Islet of Langerhans (tissue), 1 donor: ENCODE data around the gene TIMP3.

Experiments used
- FAIRE-seq: peaks from one replicate; lab custom pipeline; 2011; peaks lifted over from hg19 to GRCh38; lab: Jason Lieb, UNC

TIMP3 gene

DNA sequence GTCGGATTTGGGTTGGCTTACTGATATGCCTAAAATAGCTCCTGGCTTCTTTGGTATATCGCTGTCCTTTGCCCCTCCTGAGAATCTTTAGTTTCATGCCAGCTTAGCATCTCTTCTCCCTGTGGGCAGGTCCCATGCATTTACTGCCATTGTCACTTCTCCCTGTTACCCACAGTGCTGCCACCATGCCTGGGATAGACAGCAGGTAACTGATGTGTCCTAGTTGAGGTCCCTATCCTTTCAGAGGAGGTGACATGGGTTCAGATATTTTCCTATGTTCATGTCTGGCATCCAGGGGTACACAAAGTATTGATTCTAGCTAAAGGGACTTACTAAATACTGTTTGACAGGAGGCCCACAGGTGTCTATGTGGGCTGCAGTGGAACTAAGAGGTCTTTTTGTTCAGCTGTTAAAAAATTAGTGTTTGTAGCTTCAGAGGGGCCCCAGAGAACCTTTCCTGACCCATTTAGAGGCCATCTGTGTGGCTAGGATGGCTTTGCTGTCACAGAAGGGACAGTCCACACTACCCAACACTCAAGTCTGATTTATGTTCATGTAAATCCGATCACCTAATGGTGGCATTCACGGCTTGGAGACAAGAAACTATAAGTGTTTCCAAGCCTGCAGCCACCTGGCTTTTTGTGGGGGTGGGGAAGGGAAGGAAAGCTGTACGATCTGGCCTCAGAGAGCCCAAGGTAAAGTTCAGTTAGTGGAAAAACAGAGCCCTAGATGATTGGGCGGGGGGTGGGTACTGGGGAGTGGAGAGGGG lies 8.5 kb downstream of the TIMP3 start:
- no peak for FAIRE-seq

DNA sequence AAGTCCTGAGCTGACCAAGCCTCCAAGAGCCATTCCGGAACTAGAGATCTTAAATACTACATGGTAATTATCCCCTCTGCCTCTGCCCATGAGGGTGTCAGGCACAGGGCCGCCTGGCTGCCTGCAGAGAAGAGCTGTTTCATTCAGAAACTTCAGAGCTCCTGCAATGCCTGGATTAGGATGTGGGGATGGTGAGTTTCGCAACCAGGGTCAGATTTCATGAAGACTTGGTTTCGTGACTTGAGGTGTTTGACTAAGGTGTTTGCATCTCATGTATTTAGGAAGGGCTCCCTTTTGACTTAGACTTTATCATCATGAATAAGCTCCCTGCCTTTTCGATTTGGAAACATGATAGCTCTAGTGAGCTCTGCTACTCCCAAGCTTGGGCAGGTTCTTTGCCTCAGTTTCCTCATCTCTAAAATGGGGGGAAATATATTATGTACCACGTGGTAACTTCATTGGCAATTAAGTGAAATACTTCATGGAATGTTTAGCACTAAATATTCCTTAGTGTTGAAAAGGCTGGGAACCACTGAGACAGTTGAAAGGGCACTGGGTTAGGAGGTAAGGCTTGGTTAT lies 9.1 kb downstream of the TIMP3 start:
- FAIRE-seq = no peak

DNA sequence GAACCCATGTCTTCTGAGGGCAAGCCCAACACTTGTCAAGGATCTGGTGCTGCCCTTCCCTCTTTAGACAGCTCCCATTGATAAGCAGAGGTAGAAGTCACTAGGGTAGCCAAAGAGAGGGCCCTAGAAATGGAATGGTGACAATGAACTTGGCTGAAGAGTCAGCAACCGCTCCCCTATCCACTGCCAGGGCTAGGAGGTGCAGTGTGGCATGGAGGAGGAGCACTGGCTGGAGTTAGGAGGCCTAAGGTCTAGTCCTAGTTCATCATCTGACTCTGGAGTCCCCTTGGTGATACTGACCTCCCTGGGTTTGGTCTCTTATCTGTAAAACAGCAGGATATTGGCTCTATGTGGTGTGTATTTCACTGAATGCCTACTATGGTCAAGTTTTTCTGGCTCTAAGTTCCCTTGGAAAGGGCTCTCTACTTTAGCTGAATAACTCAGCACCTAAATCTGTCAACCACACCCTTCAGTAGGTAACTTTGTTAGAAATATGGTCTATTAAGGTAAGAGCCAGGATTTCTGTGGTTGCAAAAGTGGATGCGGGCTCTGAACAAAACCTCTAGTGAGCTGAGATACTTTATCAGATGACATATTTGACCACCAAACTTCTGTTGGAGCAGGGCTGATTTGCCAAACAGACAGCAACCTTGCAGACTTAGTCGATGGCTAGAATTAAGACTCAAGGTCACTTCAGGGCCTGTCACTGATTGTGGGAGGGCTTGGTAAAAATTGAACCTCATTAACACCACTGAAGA lies 10.5 kb downstream of the TIMP3 start:
- no peak for FAIRE-seq

DNA sequence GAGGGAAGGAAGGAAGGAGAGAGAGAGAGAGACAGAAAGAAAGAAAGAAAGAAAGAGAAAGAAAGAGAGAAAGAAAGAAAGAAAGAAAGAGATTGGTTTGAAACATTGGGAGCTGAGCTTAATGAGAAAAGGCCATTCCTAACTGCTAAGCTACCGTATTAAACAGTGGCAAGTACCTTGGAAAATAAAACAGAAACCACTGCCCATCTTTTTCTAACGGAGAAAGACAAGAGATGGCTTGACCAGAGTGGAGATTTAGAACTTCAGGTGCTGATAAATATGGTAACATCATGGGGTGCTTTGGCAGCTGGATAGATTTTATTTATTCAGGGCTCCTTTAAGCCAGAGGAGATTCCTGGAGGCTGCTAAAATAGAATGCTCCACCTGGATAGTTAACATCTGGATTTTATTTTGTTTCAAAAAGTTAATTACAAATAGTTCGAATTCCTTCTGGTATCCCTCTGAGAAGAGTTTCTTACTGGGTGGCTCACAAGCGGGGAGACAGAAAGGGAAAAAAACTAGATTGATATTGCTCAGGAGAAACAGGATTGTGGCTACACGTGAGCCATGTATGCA lies 12.9 kb downstream of the TIMP3 start:
- no peak for FAIRE-seq

GRCh38 chr22:32815059-32815458 lies 13.6 kb downstream of the TIMP3 start:
- FAIRE-seq = no peak

GRCh38 chr22:32815943-32816342 lies 14.4 kb downstream of the TIMP3 start:
- no peak for FAIRE-seq

- no peak for FAIRE-seq
Observed at GRCh38 chr22:32817137-32817730, 15.7 kb downstream of the TIMP3 start.

GRCh38 chr22:32818446-32819115 lies 17.1 kb downstream of the TIMP3 start:
- no peak for FAIRE-seq

DNA sequence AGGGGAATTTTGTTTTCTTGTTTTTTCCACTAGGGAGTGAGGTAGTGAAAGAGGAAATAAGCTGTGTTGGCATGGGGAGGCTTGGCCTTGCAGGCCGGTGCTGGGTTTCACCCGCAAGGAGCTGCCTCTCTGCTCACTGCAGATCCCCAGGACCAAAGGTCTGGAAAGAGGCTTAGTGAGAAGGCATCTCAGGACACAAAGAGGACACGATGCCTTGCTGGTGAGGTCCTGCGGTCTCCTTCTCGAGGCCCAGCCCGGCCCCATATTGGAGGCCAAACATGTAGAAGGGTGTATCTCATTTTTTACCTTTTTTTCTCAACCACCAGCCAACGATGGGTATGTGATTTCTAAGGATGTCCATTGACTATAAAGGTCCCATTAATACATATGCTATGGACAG lies 17.6 kb downstream of the TIMP3 start:
- FAIRE-seq = no peak

DNA sequence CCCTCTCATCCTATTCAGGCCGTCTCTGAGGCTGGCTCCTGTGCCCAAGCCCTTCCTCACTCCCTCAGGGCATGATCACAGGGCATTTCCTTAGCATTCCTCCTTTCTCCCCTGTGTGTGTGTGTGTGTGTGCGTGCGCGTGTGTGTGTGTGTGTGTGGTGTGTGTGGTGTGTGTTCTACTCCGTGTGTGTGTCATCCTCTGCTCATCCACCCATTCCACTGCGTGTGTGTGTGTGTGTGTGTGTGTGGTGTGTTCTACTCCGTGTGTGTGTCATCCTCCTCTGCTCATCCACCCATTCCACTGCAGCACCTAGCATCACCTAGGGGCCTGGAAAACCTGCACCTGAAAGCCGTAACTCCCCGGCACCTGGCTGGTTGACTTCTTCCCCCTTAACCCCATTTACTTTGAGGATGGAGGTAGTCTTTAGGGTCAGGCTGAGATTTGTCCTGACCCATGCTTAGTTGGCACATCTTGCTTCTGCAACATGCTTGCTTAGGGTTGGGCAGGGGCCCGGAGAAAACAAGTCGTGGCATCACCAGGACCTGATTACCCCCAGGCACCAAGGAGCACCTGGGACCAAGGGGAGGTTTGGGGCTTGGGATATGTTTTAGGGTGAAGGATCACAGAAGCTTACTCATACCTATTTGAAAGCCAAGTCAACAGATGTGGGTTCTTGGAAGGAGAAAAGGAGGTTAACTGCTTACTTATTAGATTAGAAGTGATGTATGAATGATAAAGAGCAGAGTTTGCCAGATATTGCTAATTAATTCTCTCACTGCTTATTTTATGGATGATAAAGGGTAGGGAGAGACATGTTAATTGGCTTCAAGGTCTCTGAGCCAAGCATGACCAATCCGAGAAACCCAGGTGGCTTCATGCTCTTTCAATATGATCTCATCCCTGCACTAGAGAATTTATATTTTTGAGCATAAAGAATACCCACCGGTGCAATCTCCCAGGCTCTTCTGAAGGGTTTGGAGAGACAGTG lies 18.9 kb downstream of the TIMP3 start:
- no peak for FAIRE-seq

GRCh38 chr22:32822179-32822877 lies 20.8 kb downstream of the TIMP3 start:
- no peak for FAIRE-seq

DNA sequence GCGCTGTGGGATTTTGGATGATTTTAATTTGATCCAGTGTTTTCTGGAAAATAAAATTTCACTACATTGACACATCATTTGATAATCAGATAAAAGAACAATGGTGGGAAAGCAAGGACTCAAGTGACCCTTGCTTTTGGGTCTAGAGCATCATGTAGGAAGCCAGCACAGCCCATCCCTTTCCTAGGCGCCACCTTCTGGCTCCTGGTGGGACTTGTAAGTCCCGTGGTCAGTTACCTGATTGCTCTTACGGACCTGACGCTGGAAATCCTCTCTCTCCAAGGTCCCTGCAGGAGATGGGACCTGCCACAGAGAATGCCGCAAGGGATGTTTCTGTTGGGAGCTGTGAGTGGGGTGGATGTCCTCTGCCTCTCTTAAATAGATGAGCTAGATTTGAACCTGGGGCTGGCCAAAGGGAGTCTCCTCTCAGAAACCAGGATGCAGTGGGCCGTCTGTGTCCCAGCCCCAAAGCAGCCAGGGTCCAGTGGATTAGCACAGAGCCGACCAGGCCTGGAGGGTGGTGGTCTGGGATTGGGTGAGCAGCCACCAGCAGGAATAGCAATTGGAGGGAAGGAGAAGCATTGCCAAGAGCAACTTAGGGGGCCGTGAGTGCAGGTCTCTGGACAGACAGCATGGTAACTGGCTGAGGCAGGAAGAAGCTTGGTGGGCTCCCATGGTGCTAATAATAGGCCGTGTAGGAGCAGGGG lies 21.7 kb downstream of the TIMP3 start:
- no peak for FAIRE-seq

- FAIRE-seq = no peak
Observed at GRCh38 chr22:32824531-32825312, 23.2 kb downstream of the TIMP3 start.

- no peak for FAIRE-seq
Observed at GRCh38 chr22:32826537-32826936, 25.0 kb downstream of the TIMP3 start.

DNA sequence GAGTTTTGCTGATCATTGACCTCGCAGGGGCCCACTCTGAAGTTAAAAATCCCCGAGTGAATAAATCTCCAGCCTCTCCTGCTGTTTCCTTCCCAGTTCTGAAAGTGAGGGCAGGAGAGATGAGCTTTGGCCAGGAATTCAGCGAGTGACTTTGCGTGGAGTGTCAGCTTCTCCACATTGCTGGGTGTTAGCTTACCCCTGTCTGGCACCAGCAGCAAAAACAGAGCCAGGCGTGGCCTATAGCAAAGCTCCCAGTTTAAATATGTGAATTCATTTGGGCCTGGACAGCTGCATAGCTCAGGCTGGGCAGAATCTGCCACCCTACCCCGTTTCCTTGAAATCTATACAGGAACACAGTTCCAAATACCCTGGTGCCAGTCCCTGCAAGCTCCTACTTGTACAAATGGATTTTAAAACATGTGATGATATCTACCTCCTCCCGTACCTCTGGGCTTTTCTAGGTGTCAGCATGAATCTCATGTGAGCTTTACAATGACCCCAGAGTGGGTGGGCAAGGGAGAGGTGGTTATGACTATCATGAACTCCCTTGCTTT lies 25.6 kb downstream of the TIMP3 start:
- FAIRE-seq = no peak

DNA sequence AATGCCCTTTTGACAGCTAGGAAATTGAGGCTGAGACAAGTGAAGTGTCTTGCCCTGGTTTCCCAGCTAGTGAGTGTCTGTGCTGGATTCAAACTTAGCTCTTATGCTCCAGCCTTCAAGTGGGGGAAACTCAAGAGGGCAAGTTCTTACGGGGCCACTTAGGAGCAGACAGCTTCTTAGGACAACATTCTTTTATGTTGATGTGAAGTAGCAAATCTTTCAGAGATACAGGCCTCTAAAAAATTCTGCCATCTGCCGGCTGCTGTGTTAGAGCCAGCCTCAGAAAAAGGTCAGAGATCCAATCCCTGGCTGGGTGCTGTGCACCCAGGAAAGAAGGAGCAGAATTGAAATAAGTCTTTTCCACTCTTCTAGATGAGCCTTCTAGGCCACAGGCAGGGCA lies 26.6 kb downstream of the TIMP3 start:
- no peak for FAIRE-seq

GRCh38 chr22:32828561-32828960 lies 27.1 kb downstream of the TIMP3 start:
- no peak for FAIRE-seq

DNA sequence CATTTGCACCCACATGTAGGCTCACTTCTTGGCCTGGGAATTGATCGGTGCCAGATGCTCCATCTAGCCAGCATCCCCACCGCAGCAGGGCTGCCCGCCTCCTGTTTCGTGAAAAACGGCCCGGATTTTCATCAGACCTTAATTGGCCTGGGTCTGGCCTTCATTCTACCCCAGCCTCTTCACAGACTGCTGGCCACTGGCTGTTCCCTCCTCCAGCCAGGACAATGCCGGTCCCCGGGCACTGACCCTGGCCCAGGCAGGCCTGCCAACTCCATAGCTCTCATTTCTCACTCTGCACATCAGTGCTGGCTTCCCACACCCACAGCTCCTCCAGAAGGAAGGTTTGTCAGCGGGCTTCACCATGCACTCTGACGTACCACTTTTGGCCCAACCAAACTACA lies 27.9 kb downstream of the TIMP3 start:
- FAIRE-seq = no peak
